ENCODE measurements around the gene PORCN. TPM values are rescaled to one million over a fixed set of nuclear protein-coding genes. Genes with fewer than 3 reads are reported as not detected.
A peak's percentile ranks its signal among the peaks of the same experiment; 100 is the strongest.

PORCN gene
- polyA plus RNA-seq, 1 experiment: 8.4 TPM

- H3K27ac ChIP-seq (ENCODE audit: low read depth, low read length): no peak overlapping the region
- no peaks in the 10 kb centered on the region for H3K9me3 ChIP-seq (ENCODE audit: control insufficient read depth, insufficient read depth, low read length)
- no peak for DNase-seq (ENCODE audit: low read depth, low spot score)
- CTCF ChIA-PET: interaction anchor here (0.6 to 2.8 kb wide), 12 partner anchors 9 to 640 kb away, joined by 3 to 17 read pairs (median 3); no protein-coding TSS in a partner anchor
- no peaks in the 10 kb centered on the region for H3K27me3 ChIP-seq (ENCODE audit: control insufficient read depth, insufficient read depth, low read length)
- POLR2A ChIA-PET: interaction anchor here (0.5 kb wide), 1 partner anchor 371 kb away, joined by 3 read pairs; no protein-coding TSS in a partner anchor
- peak; percentile 45 for TF ChIP-seq CTCF (IDR thresholded peaks at IDR 0.05; ENCODE audit: low read depth, low read length)
- no peak overlapping the region for H3K4me3 ChIP-seq (ENCODE audit: low read depth, low read length)
Observed at GRCh38 chrX:48493890-48494364, 14.9 kb upstream of the PORCN start.

- CTCF ChIA-PET: interaction anchor here (0.7 kb wide), 1 partner anchor 470 kb away, joined by 3 read pairs; no protein-coding TSS in a partner anchor
- Histone ChIP-seq H3K9me3 (ENCODE audit: control insufficient read depth, insufficient read depth, low read length) (no peaks in the 10 kb centered on the region), H3K4me3 (ENCODE audit: low read depth, low read length) (no peak overlapping the region), H3K27ac (ENCODE audit: low read depth, low read length) (no peak overlapping the region), H3K27me3 (ENCODE audit: control insufficient read depth, insufficient read depth, low read length) (no peaks in the 10 kb centered on the region)
- no peak for TF ChIP-seq CTCF (IDR thresholded peaks at IDR 0.05; ENCODE audit: low read depth, low read length)
- no peak for DNase-seq (ENCODE audit: low read depth, low spot score)
- POLR2A ChIA-PET: no interaction called here
Observed at GRCh38 chrX:48496660-48497059, 12.1 kb upstream of the PORCN start.

- H3K9me3 ChIP-seq (ENCODE audit: control insufficient read depth, insufficient read depth, low read length): no peaks in the 10 kb centered on the region
- ChIA-PET CTCF (no interaction called here), POLR2A (no interaction called here)
- TF ChIP-seq CTCF (IDR thresholded peaks at IDR 0.05; ENCODE audit: low read depth, low read length): no peak
- DNase-seq (ENCODE audit: low read depth, low spot score): no peak
- H3K27me3 ChIP-seq (ENCODE audit: control insufficient read depth, insufficient read depth, low read length): no peaks in the 10 kb centered on the region
- no peak overlapping the region for H3K4me3 ChIP-seq (ENCODE audit: low read depth, low read length)
- H3K27ac ChIP-seq (ENCODE audit: low read depth, low read length): no peak overlapping the region
Observed at GRCh38 chrX:48497871-48498270, 10.9 kb upstream of the PORCN start.

GRCh38 chrX:48498374-48498809 lies 10.4 kb upstream of the PORCN start:
- TF ChIP-seq CTCF (IDR thresholded peaks at IDR 0.05; ENCODE audit: low read depth, low read length): no peak
- ChIA-PET CTCF (no interaction called here), POLR2A (no interaction called here)
- no peak overlapping the region for H3K4me3 ChIP-seq (ENCODE audit: low read depth, low read length)
- DNase-seq (ENCODE audit: low read depth, low spot score): no peak
- no peaks in the 10 kb centered on the region for H3K9me3 ChIP-seq (ENCODE audit: control insufficient read depth, insufficient read depth, low read length)
- no peaks in the 10 kb centered on the region for H3K27me3 ChIP-seq (ENCODE audit: control insufficient read depth, insufficient read depth, low read length)
- no peak overlapping the region for H3K27ac ChIP-seq (ENCODE audit: low read depth, low read length)

- H3K9me3 ChIP-seq (ENCODE audit: control insufficient read depth, insufficient read depth, low read length): no peaks in the 10 kb centered on the region
- ChIA-PET POLR2A (no interaction called here), CTCF (interaction anchor here (0.9 kb wide), 1 partner anchor 11 kb away, joined by 3 read pairs; no protein-coding TSS in a partner anchor)
- no peaks in the 10 kb centered on the region for H3K27me3 ChIP-seq (ENCODE audit: control insufficient read depth, insufficient read depth, low read length)
- DNase-seq (ENCODE audit: low read depth, low spot score): no peak
- no peak overlapping the region for H3K27ac ChIP-seq (ENCODE audit: low read depth, low read length)
- no peak for TF ChIP-seq CTCF (IDR thresholded peaks at IDR 0.05; ENCODE audit: low read depth, low read length)
- no peak overlapping the region for H3K4me3 ChIP-seq (ENCODE audit: low read depth, low read length)
Observed at GRCh38 chrX:48504261-48504660, 4.5 kb upstream of the PORCN start.
